Raji (cell line): ENCODE data around the gene RPS6KL1.

Experiments used
- POLR2A ChIP-seq: IDR thresholded peaks from 2 replicates; pipeline ENCODE4 v1.6.1; 2011; ENCODE audit warnings: low read depth, low read length, control low read depth; ENCODE audit not compliant: insufficient read depth

Gene RPS6KL1

DNA sequence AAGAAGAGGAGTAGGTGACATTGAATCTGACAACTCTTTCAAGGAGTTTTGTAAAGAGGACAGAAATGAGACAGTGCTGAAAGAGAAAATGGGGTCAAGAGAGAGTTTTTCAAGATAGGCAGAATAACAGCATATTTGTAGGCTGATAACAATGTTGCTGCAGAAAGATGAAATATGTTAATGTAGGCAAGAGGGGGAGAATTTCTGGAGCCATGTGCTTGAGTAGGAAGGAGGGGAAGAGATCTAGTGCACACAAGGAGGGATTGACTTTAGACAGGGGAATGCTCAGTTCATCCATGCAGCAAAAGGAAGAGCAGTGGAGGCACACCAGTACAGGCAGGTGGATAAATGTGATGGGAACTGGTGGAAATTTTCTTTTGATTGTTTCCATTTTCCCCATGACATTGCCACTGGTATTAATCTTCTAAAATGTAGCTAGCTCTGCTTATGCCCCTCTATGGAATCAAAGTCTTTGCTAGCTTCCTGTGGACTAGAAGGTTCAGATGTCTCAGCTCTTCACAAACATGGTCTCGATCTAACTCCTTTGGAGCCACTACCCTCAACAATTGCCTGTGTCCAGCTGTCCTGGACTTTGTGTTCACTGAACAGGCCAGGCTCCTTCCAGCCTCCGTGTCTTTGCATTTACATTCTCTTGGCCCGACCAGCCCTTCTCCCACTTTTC, 56.2 kb downstream of the RPS6KL1 start:
- TF ChIP-seq POLR2A = no peak

GRCh38 chr14:74865156-74865555, 57.9 kb downstream of the RPS6KL1 start:
- TF ChIP-seq POLR2A = no peak

GRCh38 chr14:74864198-74864597, 58.9 kb downstream of the RPS6KL1 start:
- TF ChIP-seq POLR2A = no peak

DNA sequence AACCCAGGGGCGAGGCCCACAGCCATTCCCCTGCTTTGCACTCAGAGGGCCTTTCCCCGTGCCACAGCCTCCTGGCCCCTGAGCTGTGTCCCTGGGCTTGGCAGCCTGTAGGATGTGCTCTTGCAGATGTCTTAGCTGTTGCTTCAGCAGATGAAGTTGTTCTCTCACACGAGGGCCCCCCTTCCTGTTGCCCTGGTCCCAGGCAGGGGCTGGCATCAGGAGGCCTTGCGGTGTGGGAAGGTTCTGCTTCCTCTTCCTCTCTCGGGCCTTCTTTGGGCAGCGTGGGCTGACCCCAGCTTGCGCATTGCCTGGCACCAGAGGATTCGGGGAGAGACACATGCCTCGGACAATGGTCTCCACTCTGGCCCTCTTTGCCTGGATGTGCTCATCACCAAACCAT, 59.8 kb downstream of the RPS6KL1 start:
- no peak for TF ChIP-seq POLR2A

GRCh38 chr14:74861734-74862090, 61.3 kb downstream of the RPS6KL1 start:
- no peak for TF ChIP-seq POLR2A

GRCh38 chr14:74860899-74861733, 61.9 kb downstream of the RPS6KL1 start:
- no peak for TF ChIP-seq POLR2A

DNA sequence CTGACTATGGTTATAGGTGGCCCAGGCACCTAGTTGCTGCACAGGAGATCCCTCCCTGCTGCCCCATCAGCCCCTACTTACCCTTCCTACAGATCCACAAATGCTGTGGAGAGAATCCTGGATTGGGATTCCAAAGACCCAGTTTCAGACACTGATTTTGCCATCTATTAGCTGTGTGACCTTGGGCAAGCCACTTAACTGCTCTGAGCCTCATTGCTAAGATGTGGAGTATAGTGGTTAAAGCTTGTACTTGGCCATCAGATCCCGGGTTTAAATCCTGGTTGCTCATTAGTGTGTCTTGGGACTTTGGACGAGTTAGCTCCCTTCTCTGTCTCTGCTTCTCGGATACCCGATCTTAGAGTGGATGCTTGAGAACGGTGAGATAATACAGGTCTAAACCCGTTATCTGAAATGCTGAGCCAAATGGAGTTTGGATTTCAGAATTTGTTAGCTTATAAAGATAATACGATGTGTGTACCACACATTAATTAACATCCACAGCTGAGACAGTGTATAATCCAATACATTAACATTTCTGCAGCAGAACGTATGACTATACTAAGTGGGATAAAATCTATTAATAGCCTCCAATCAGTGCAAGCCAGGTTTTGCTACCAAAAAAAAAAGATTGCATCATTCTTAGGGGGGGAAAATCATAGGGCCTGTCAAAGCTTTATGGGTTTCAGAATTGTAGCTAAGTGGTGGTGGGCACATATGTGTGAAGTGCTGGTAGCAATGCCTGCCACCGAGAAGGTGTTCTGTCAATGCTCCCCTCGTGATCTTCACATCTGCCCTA, 63.1 kb downstream of the RPS6KL1 start:
- no peak for TF ChIP-seq POLR2A

- TF ChIP-seq POLR2A = no peak
These were observed 65.0 kb downstream of the RPS6KL1 start for GRCh38 chr14:74858022-74858421.

DNA sequence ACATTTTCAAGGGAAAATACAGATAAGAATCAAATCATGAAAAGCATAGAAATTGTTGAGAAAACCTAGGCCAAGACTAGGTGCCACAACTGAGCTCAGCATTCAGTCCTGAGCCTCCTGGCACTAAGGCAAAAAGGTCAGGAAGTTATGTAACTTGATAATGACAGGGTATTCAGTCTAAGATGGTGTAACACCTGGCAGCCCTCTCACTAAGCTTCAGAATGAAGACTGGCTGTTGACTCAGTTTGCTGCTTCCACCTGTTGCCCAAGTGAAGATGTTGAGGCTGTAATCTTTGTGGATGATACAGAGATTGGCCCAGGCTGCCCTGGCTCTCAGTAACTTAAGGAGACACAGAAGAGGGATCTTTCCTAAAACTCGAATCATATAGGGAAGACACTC, 66.7 kb downstream of the RPS6KL1 start:
- no peak for TF ChIP-seq POLR2A

DNA sequence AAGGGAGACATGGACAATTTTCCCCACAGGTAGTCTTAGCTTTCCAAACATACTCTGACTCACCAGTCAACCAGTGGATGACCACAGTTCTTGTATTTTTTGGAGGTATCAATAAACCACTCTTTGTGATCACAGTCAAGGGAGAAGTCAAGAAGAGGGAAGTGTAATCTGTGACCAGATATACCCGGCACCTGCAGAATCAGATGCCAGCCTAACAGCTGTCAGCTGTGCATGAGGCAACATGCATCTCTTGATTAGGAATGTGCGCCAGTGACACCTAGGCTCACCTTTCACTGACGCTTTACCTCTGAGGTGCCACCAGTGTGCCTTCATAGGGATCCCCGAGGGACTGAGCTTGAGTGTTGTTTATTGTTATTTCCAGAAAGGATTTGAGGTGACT, 67.1 kb downstream of the RPS6KL1 start:
- no peak for TF ChIP-seq POLR2A

GRCh38 chr14:74855021-74855420, 68.0 kb downstream of the RPS6KL1 start:
- TF ChIP-seq POLR2A = no peak
